ENCODE results near the gene KRT24.
"Not testable (repeated sequence)": the region's sequence is repeated elsewhere in the genome, so short reads cannot be mapped to it uniquely, and the experiment has no call there.

KRT24 gene

GRCh38 chr17:40703652-40704051 is at the start of gene KRT24:
Gene KRT24, minus strand, starts transcription at chr17:40703752. Its CDS starts 59 bp downstream, at chr17:40703693.
- no peak for DNase-seq

- DNase-seq, result no peak
These were observed 47.5 kb upstream of the KRT24 start for GRCh38 chr17:40751065-40751464.

- DNase-seq, result no peak
These were observed 46.8 kb upstream of the KRT24 start for GRCh38 chr17:40750391-40750790.

GRCh38 chr17:40748666-40749065 is 45.1 kb upstream of the KRT24 start:
- DNase-seq, result not testable (repeated sequence)

GRCh38 chr17:40738553-40738952 is 35.0 kb upstream of the KRT24 start:
- no peak for DNase-seq

- DNase-seq, result no peak
These were observed 31.5 kb upstream of the KRT24 start for GRCh38 chr17:40735016-40735415.

GRCh38 chr17:40734018-40734417 is 30.5 kb upstream of the KRT24 start:
- DNase-seq, result no peak

GRCh38 chr17:40730970-40731369 is 27.4 kb upstream of the KRT24 start:
- no peak for DNase-seq

GRCh38 chr17:40727447-40728231 is 24.1 kb upstream of the KRT24 start:
- DNase-seq, result no peak

GRCh38 chr17:40726919-40727318 is 23.4 kb upstream of the KRT24 start:
- DNase-seq, result no peak

- no peak for DNase-seq
These were observed 21.1 kb upstream of the KRT24 start for GRCh38 chr17:40724656-40725055.

GRCh38 chr17:40722241-40722640 is 18.7 kb upstream of the KRT24 start:
- no peak for DNase-seq

- no peak for DNase-seq
These were observed 17.3 kb upstream of the KRT24 start for GRCh38 chr17:40720899-40721298.

- DNase-seq, result no peak
These were observed 15.4 kb upstream of the KRT24 start for GRCh38 chr17:40718930-40719329.

- DNase-seq, result no peak
These were observed 14.2 kb upstream of the KRT24 start for GRCh38 chr17:40717776-40718175.

- no peak for DNase-seq
These were observed 10.9 kb upstream of the KRT24 start for GRCh38 chr17:40714473-40714872.

- DNase-seq, result no peak
These were observed 4.2 kb upstream of the KRT24 start for GRCh38 chr17:40707745-40708144.

GRCh38 chr17:40705584-40705983 is 2.0 kb upstream of the KRT24 start:
- DNase-seq, result no peak

GRCh38 chr17:40702271-40702670 is 1.3 kb downstream of the KRT24 start:
- no peak for DNase-seq

GRCh38 chr17:40699853-40700252 is 3.7 kb downstream of the KRT24 start:
- no peak for DNase-seq

- DNase-seq, result no peak
These were observed 4.2 kb downstream of the KRT24 start for GRCh38 chr17:40699371-40699770.

GRCh38 chr17:40697297-40697696 is 6.3 kb downstream of the KRT24 start:
- no peak for DNase-seq

GRCh38 chr17:40696651-40697072 is 6.9 kb downstream of the KRT24 start:
- DNase-seq, result no peak

- DNase-seq, result no peak
These were observed 7.6 kb downstream of the KRT24 start for GRCh38 chr17:40695874-40696472.

- no peak for DNase-seq
These were observed 9.0 kb downstream of the KRT24 start for GRCh38 chr17:40694584-40694983.
